ENCODE results near the gene MCM7. TPM values are rescaled to one million over a fixed set of nuclear protein-coding genes. Genes with fewer than 3 reads are reported as not detected.
"Not testable (repeated sequence)": the region's sequence is repeated elsewhere in the genome, so short reads cannot be mapped to it uniquely, and the experiment has no call there.

The MCM7 gene
- total RNA-seq = 100 to 1,000 TPM; 405 to 409 TPM

DNA sequence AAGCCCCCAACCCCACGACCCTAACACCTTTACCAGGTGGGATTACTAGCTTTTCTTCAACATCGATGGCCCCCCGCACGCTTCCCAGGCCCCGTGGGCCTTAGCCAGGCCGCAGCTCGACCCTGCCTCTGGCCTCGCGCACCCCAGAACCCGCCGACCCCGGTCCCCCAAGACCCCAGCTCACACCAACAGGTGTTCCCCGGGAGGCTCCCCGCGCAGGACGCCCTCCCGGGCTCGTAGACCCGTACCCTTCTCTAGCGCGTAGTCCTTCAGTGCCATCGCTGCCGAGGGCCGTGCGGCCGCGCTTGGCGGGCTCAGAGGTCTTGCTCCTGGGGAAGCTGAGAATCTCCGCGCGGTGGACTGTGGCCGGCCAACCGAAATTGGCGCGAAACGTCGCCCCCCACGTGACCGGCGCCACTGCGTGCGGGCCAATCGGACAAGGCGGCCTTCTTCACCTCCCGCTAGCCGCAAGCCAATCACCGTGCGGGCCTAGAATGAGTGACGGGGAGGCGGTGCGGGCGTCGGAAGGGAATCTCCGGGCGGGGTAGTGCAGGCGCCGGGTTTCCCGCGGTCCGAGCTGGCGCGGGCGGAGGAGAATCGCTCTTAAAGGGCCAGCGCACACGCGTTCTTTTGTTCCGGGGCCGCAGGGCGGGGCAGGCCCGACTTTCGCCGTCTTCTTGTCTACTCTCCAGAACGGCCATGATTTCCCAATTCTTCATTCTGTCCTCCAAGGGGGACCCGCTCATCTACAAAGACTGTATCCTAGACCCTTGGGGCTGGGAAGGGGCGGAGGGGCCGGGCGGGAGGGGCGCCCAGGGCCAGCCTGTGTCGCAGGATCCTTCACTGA lies at the start of gene MCM7, which contains the start of gene AP4M1:
Gene MCM7, minus strand, starts transcription at position 382 of the 847 bp plus-strand sequence. Its CDS starts 103 bp downstream, at position 279.
Gene AP4M1, plus strand, starts transcription at position 628 of the 847 bp plus-strand sequence. Its CDS starts 72 bp downstream, at position 700.
- Mint-ChIP-seq H3K27me3 (no peaks in the 10 kb centered on the region), H3K4me1 (peaks cover 43% of the 10 kb centered on the region), H3K9me3 (ENCODE audit: low read depth) (no peaks in the 10 kb centered on the region), H3K27ac (peak within 1 kb of the TSS; percentile 93), H3K36me3 (peaks cover 43% of the 10 kb centered on the region), H3K4me3 (peak within 1 kb of the TSS; percentile 90)
- DNase-seq (peak; percentile 99), ATAC-seq (peak; percentile 88)
- CTCF ChIA-PET = interaction anchor here (0.8 to 6.8 kb wide), 15 partner anchors 10 to 187 kb away, joined by 3 to 60 read pairs (median 4); partner anchors contain the start of genes COPS6, MBLAC1 and ZSCAN21

DNA sequence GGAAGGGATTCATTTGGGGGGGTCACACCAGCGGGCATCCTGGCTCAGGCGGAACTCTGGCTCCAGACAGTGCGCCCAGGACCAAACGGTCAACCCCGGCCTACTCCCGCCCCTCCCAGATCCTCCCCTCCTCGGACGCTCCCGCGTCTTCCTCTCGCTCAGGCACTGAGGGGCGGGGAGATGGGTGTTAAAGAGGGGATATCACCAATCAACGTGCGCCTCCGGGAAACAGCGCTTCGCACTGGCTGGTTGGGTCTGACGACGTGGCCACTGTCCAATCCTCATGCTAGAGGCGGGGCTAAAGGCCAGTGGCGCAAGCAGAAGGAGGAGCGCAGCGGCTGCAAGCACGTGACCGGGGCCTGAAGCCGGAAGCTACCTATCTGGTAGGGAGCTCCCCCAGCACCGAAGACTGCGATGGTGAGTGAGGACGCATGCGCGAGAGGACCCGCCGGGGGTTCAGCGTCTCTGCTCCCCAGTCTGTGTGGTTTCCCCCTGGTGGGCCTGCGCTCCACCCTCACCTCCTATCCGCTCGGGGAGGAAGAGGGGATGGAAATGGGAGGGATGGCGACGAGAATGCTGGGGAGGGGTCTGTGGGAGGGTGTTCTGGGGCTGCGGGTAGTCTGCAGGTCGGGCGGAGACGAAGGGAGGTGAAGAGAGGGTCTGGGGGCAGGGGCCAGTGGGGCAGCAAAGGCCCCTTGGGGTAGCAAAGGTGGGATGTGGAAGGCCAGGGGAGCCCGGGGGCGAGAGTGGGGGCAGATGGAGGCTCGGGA lies 47.5 kb upstream of the MCM7 start, which contains the start of gene LAMTOR4:
Gene LAMTOR4, plus strand, starts transcription at position 360 of the 770 bp plus-strand sequence. Its CDS starts 55 bp downstream, at position 415.
- H3K27ac Mint-ChIP-seq = peak within 1 kb of the TSS; percentile 98
- H3K27me3 Mint-ChIP-seq = no peaks in the 10 kb centered on the region
- peaks cover 22% of the 10 kb centered on the region for H3K36me3 Mint-ChIP-seq
- no peaks in the 10 kb centered on the region for H3K9me3 Mint-ChIP-seq (ENCODE audit: low read depth)
- DNase-seq (peak; percentile 100), ATAC-seq (peak; percentile 99)
- peak within 1 kb of the TSS; percentile 94 for H3K4me3 Mint-ChIP-seq
- H3K4me1 Mint-ChIP-seq = peaks cover 37% of the 10 kb centered on the region
- CTCF ChIA-PET = interaction anchor here (0.6 to 6.2 kb wide), 16 partner anchors 10 to 259 kb away, joined by 3 to 37 read pairs (median 4); partner anchors contain the start of gene GAL3ST4

DNA sequence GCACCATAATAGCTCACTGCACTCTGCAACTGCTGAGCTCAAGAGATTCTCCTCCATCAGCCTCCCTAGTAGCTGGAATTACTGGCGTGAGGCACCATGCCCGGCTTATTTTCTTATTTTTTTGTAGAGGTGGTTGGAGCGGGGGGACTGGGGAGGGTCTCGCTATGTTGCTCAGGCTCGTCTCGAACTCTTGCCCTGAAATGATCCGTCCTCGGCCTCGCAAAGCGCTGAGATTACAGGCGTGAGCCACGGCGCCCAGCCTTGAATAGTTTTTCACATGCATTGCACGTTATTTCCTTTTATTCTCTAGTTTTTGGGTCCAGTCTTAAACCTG lies 47.0 kb upstream of the MCM7 start:
- H3K27ac Mint-ChIP-seq = peak overlapping the region; percentile 98
- H3K4me1 Mint-ChIP-seq = peaks cover 32% of the 10 kb centered on the region
- no peaks in the 10 kb centered on the region for H3K27me3 Mint-ChIP-seq
- no peaks in the 10 kb centered on the region for H3K9me3 Mint-ChIP-seq (ENCODE audit: low read depth)
- peaks cover 19% of the 10 kb centered on the region for H3K36me3 Mint-ChIP-seq
- CTCF ChIA-PET = interaction anchor here (0.6 to 6.2 kb wide), 19 partner anchors 9 to 259 kb away, joined by 3 to 37 read pairs (median 4); partner anchors contain the start of gene GAL3ST4
- DNase-seq = no peak
- H3K4me3 Mint-ChIP-seq = peak overlapping the region; percentile 94
- no peak for ATAC-seq

DNA sequence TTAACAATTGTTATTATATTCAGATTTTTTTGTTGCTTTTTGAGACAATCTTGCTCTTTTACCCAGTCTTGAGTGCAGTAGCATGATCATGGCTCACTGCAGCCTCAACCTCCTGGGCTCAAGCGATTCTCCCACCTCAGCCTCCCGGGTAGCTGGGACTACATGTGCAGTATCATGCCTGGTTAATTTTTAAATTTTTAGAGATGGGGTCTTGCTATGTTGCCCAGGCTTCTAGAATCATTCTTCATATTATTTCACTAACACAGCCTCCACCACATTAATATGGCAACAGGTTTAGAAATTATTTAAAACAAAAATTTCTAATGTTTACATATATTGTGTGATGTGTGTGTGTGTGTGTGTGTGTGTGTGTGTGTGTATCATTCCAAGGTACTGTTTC lies 46.1 kb upstream of the MCM7 start:
- no peak overlapping the region for H3K4me3 Mint-ChIP-seq
- peaks cover 15% of the 10 kb centered on the region for H3K36me3 Mint-ChIP-seq
- ATAC-seq = no peak
- H3K27me3 Mint-ChIP-seq = no peaks in the 10 kb centered on the region
- H3K9me3 Mint-ChIP-seq (ENCODE audit: low read depth) = no peaks in the 10 kb centered on the region
- CTCF ChIA-PET = interaction anchor here (0.8 to 6.2 kb wide), 7 partner anchors 11 to 260 kb away, joined by 3 to 37 read pairs (median 4); no protein-coding TSS in a partner anchor
- H3K4me1 Mint-ChIP-seq = peaks cover 25% of the 10 kb centered on the region
- no peak for DNase-seq
- H3K27ac Mint-ChIP-seq = no peak overlapping the region

DNA sequence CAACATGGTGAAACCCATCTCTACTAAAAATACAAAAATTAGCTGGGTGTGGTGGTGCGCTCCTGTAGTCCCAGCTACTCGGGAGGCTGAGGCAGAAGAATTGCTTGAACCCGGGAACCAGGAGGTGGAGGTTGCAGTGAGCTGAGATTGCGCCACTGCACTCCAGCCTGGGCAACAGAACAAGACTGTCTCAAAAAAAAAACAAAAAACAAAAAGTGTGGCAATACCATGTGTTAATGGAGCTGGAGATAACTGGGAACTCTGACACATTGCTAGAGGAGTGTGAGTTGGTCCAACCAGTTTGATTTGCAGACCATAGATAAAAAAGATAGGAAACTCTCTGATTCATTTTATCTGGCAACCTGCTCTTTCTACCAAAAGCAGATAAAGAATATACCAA lies 45.2 kb upstream of the MCM7 start:
- not testable (repeated sequence) for ATAC-seq

DNA sequence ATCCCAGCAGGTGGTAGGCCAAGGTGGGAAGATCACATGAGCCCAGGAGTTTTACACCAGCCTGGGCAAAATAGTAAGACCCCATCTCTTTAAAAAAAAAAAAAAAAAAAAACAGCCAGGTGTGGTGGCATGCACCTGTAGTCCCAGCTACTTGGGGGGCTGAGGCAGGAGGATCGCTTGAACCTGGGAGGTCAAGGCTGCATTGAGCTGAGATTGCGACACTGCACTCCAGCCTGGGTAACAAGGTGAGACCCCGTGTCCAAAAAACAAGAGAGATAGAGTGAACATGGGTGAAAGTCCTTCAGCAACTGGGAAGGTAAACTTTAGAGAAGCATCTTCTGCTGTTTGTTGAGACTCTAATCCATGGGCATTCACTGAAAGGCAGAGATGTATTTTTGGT lies 41.3 kb upstream of the MCM7 start:
- no peaks in the 10 kb centered on the region for H3K27me3 Mint-ChIP-seq
- H3K36me3 Mint-ChIP-seq = no peaks in the 10 kb centered on the region
- no peak for ATAC-seq
- no peak for DNase-seq
- H3K4me3 Mint-ChIP-seq = no peak overlapping the region
- H3K9me3 Mint-ChIP-seq (ENCODE audit: low read depth) = no peaks in the 10 kb centered on the region
- CTCF ChIA-PET = interaction anchor here (0.7 to 2.5 kb wide), 4 partner anchors 10 to 308 kb away, joined by 3 to 14 read pairs (median 3); no protein-coding TSS in a partner anchor
- H3K4me1 Mint-ChIP-seq = peaks cover 13% of the 10 kb centered on the region
- no peak overlapping the region for H3K27ac Mint-ChIP-seq

More for the DNA sequence above, 45.2 kb upstream of the MCM7 start:
- CTCF ChIA-PET = interaction anchor here (0.8 to 6.2 kb wide), 5 partner anchors 10 to 72 kb away, joined by 3 to 37 read pairs (median 4); no protein-coding TSS in a partner anchor
- not testable (repeated sequence) for H3K36me3 Mint-ChIP-seq; H3K27ac Mint-ChIP-seq; DNase-seq; H3K9me3 Mint-ChIP-seq (ENCODE audit: low read depth); H3K4me3 Mint-ChIP-seq; H3K27me3 Mint-ChIP-seq
- peaks cover 20% of the 10 kb centered on the region for H3K4me1 Mint-ChIP-seq

DNA sequence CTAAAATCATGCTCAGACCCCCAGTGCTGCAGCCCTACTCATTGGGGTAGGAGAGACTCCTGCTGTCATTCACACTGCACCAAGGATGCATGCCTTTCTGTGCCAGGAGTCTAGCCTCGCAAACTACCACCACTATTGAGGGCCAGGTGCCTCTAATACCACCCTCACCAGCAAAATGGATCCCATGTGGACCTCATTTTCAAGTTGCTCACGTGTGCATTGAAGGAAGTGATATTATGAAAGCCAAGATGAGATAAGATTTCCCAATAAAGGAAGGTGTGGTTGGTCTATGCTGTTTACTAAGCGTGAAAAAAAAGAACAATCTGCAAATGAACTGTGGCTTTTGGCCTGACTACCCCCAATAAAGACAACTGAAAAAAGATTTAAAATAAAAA lies 40.4 kb upstream of the MCM7 start:
- H3K27me3 Mint-ChIP-seq = no peaks in the 10 kb centered on the region
- CTCF ChIA-PET = interaction anchor here (1.1 to 2.5 kb wide), 4 partner anchors 9 to 266 kb away, joined by 3 to 14 read pairs (median 4); no protein-coding TSS in a partner anchor
- peaks cover 13% of the 10 kb centered on the region for H3K4me1 Mint-ChIP-seq
- no peaks in the 10 kb centered on the region for H3K9me3 Mint-ChIP-seq (ENCODE audit: low read depth)
- H3K36me3 Mint-ChIP-seq = no peaks in the 10 kb centered on the region
- DNase-seq (no peak), ATAC-seq (no peak)
- H3K4me3 Mint-ChIP-seq = no peak overlapping the region
- H3K27ac Mint-ChIP-seq = no peak overlapping the region

DNA sequence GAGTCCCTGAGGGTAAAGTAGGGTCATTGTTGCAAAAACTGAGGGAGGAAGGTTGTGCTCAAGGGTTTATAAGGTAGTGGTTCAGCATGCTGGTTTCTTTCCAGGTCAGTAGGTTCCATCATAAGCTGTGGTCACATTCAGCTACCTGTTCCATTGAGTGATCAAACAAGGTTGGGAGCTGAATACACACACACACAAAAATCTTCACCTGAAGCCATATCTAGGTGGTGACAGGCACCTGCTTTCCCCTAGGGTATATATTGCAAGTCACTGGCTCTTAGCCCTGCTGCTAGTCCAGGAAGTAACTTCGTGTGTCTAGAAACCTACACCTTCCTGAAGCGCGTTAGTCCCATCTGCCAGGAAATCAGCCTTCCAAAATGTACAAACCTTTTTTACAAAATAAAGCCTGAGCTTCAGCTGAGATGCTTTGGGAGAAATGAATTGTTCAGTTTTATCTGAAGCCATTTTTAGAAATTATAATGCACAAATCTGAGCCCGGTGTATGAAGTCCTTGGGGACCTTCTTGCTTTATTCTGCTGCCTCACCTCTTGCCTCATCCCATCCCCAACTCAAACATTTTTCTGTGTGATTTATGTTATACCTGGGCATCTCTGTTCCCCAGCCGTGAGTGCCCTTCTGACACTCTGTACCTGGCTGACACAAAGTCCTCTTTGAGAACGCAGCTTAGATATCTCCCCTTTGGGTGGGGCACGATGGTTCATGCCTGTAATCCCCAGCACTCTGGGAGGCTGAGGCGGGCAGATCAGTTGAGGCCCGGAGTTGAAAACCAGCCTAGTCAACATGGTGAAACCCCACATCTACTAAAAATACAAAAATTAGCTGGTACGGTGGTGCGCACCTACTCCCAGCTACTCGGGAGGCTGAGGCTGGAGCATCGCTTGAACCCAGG lies 36.9 kb upstream of the MCM7 start:
- ATAC-seq = no peak
- Mint-ChIP-seq H3K4me3 (no peak overlapping the region), H3K4me1 (peaks cover 13% of the 10 kb centered on the region)

DNA sequence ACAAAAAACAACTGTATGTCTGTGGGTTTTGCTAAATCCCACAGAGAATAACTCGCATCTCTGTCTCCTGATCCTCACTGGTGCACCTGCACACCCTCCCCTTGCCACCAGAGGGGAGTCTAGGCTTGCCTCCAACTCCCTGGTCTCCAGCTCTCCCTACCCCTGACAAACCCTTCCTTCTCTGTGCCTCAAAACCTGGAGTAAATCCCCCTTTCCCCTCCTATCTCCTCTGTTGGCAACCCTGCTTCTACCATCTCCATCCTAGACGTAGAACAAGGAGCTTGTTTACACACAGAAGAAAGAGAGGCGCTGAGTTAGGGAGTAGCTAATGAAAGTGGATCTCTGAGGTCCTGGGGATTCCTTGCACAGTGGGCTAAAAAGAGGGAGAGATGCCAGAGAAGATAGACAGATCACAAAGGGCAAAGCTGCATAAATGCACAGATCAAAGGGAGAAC lies 31.5 kb upstream of the MCM7 start:
- no peaks in the 10 kb centered on the region for H3K27me3 Mint-ChIP-seq
- ATAC-seq (peak; percentile 81), DNase-seq (peak; percentile 78)
- H3K27ac Mint-ChIP-seq = no peak overlapping the region
- CTCF ChIA-PET = interaction anchor here (0.5 to 6.9 kb wide), 43 partner anchors 8 to 320 kb away, joined by 3 to 61 read pairs (median 5); partner anchors contain the start of genes AP4M1, CNPY4, COPS6 and LAMTOR4
- no peaks in the 10 kb centered on the region for H3K9me3 Mint-ChIP-seq (ENCODE audit: low read depth)
- no peaks in the 10 kb centered on the region for H3K36me3 Mint-ChIP-seq
- H3K4me3 Mint-ChIP-seq = no peak overlapping the region
- H3K4me1 Mint-ChIP-seq = peaks cover 30% of the 10 kb centered on the region

More for the DNA sequence above, 36.9 kb upstream of the MCM7 start:
- no peaks in the 10 kb centered on the region for H3K36me3 Mint-ChIP-seq
- H3K9me3 Mint-ChIP-seq (ENCODE audit: low read depth) = no peaks in the 10 kb centered on the region
- DNase-seq = no peak
- H3K27me3 Mint-ChIP-seq = no peaks in the 10 kb centered on the region
- CTCF ChIA-PET = interaction anchor here (0.6 to 1.5 kb wide), 5 partner anchors 11 to 427 kb away, joined by 3 to 6 read pairs (median 3); partner anchors contain the start of genes MBLAC1 and PVRIG
- H3K27ac Mint-ChIP-seq = no peak overlapping the region

DNA sequence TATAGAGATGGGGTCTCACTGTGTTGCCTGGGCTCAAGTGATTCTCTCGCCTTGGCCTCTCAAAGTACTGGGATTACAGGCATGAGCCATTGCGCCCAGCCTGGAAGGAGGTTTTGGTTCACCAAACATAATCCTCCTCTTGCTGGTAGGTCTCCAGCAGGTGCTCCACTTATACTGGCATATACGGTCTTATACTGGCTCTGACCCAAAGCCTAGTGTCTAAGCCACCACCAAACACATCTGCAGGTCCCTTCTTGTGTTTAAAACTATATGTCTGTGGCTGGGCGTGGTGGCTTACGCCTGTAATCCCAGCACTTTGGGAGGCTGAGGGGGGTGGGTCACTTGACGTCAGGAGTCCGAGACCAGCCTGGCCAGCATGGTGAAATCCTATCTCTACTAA lies 30.9 kb upstream of the MCM7 start:
- H3K27me3 Mint-ChIP-seq = no peaks in the 10 kb centered on the region
- CTCF ChIA-PET = interaction anchor here (0.9 to 6.9 kb wide), 34 partner anchors 8 to 320 kb away, joined by 3 to 61 read pairs (median 6); partner anchors contain the start of genes AP4M1, CNPY4, COPS6 and LAMTOR4
- peaks cover 28% of the 10 kb centered on the region for H3K4me1 Mint-ChIP-seq
- H3K36me3 Mint-ChIP-seq = no peaks in the 10 kb centered on the region
- ATAC-seq = no peak
- no peak for DNase-seq
- no peaks in the 10 kb centered on the region for H3K9me3 Mint-ChIP-seq (ENCODE audit: low read depth)
- no peak overlapping the region for H3K4me3 Mint-ChIP-seq
- no peak overlapping the region for H3K27ac Mint-ChIP-seq

DNA sequence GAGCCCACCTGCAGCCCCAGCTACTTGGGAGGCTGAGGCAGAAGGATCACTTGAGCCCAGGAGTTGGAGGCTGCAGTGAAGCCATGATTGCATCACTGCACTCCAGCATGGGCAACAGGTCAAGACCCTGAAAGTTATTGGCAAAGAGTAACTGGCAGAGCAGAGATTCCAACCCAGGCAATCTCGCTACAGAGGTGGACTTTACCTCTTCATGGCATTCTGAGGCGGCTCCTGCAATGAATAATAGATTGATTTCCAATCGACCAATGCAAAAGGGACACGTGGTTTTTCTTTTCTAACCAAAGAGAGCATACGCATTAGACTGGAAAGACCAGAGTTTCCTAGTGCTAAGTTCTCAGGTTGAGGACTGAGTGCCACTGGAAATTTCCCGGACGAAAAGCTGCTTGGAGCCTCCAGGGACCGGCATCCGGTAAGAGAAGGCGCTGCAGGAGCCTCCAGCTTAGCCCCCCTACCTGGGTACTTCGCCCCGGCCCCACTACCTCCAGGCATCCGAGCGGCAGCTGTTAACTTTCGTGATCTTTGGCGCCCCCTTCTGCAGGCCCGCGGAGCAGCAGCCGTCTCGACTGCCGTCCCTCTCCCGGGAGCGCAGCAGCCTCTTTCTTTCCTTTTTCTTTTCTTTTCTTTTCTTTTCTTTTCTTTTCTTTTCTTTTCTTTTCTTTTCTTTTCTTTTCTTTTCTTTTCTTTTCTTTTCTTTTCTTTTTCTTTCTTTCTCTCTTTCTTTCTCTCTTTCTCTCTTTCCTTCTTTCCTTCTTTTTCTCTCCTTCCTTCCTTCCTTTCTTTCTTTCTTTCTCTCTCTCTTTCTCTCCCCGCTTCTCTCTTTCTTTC lies 29.6 kb upstream of the MCM7 start:
- Mint-ChIP-seq H3K4me1 (peaks cover 28% of the 10 kb centered on the region), H3K27me3 (no peaks in the 10 kb centered on the region), H3K4me3 (peak overlapping the region; percentile 26), H3K27ac (peak overlapping the region; percentile 28), H3K9me3 (ENCODE audit: low read depth) (no peaks in the 10 kb centered on the region), H3K36me3 (no peaks in the 10 kb centered on the region)
- DNase-seq = peak; percentile 89
- CTCF ChIA-PET = interaction anchor here (0.6 to 6.9 kb wide), 41 partner anchors 10 to 314 kb away, joined by 3 to 61 read pairs (median 4); partner anchors contain the start of genes AP4M1, CNPY4, COPS6 and GPC2
- no peak for ATAC-seq

All from activated CD8-positive, alpha-beta memory T cell treated with anti-CD3 and anti-CD28 coated beads, Interleukin-2, amount 10 ng/mL, durations not matched to agents 7 days and 5 days (primary cell).